ENCODE data around the gene PLCL2.

PLCL2 gene

GRCh38 chr3:16838561-16838960 lies 46.2 kb upstream of the PLCL2 start:
- H3K27ac ChIP-seq (ENCODE audit: low read depth, low read length): no peak overlapping the region
- no peaks in the 10 kb centered on the region for H3K79me2 ChIP-seq (ENCODE audit: insufficient read depth, low read length)
- peaks cover 19% of the 10 kb centered on the region for H3F3A ChIP-seq (ENCODE audit: insufficient read depth)
- no peak overlapping the region for H3K4me3 ChIP-seq (ENCODE audit: insufficient read depth, low read length, poor library complexity, severe bottlenecking)
- H3K9me3 ChIP-seq (ENCODE audit: insufficient read depth, low read length): no peaks in the 10 kb centered on the region
- no peak overlapping the region for H3K9ac ChIP-seq (ENCODE audit: low read length)
- no peak overlapping the region for H3K4me2 ChIP-seq (ENCODE audit: low read depth, low read length, poor library complexity, severe bottlenecking)
- H4K20me1 ChIP-seq (ENCODE audit: low read depth, low read length): no peaks in the 10 kb centered on the region
- no peaks in the 10 kb centered on the region for H3K27me3 ChIP-seq (ENCODE audit: low read length)
- no peak for TF ChIP-seq EZH2phosphoT487 (conservative IDR thresholded peaks at IDR 0.05; ENCODE audit: low read length)
- TF ChIP-seq, protein P1, sequence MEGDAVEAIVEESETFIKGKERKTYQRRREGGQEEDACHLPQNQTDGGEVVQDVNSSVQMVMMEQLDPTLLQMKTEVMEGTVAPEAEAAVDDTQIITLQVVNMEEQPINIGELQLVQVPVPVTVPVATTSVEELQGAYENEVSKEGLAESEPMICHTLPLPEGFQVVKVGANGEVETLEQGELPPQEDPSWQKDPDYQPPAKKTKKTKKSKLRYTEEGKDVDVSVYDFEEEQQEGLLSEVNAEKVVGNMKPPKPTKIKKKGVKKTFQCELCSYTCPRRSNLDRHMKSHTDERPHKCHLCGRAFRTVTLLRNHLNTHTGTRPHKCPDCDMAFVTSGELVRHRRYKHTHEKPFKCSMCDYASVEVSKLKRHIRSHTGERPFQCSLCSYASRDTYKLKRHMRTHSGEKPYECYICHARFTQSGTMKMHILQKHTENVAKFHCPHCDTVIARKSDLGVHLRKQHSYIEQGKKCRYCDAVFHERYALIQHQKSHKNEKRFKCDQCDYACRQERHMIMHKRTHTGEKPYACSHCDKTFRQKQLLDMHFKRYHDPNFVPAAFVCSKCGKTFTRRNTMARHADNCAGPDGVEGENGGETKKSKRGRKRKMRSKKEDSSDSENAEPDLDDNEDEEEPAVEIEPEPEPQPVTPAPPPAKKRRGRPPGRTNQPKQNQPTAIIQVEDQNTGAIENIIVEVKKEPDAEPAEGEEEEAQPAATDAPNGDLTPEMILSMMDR (IDR thresholded peaks at IDR 0.05; ENCODE audit: insufficient read depth, low read length, poor library complexity, severe bottlenecking): no peak
- no peak overlapping the region for H2AFZ ChIP-seq (ENCODE audit: low read depth, low read length, severe bottlenecking)
- no peaks in the 10 kb centered on the region for H3K36me3 ChIP-seq (ENCODE audit: low read length)
- no peaks in the 10 kb centered on the region for H3K9me2 ChIP-seq (replicated peaks; ENCODE audit: insufficient read depth, low read length)

DNA sequence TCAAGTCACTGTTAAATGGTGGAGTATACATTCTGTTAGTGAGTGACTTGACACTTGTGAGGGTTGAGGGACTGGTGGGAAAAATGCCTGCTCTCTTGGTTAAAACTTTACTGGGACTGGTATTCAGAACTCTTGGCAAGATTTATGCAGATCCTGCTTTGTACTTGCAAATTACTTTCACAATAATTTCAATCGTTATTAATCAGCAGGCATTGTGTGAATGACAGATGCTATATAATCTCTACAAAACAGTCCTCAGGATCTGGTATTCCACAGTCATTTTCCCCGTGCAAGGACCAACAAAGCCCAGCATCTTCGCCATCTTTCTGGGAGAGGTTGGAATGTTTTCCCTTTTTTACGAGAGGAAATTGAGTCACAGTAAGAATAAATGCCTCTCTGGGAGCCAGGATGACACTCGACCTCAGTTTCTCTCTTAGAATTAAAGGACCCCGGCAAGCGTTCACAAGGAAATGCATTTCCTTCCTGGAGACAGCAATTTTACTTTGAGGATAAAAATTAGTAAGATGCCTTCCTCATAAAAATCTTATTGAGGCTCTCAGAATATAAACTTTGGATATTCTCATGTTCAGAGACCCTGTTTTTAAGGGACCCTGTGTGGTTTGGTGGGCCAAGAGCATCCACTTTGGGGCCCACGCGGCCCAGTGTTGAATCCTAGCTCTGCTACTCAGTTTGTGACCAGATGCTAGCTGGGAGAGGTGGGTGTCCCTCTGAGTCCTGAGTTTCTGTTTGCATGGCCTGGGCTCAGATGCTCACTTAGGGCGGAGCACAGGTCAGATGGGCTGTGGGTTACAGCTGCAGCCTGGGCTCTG lies 45.3 kb upstream of the PLCL2 start:
- H3F3A ChIP-seq (ENCODE audit: insufficient read depth): peaks cover 19% of the 10 kb centered on the region

GRCh38 chr3:16840101-16840424 lies 44.7 kb upstream of the PLCL2 start:
- peaks cover 19% of the 10 kb centered on the region for H3F3A ChIP-seq (ENCODE audit: insufficient read depth)
- H3K4me2 ChIP-seq (ENCODE audit: low read depth, low read length, poor library complexity, severe bottlenecking): no peak overlapping the region
- no peaks in the 10 kb centered on the region for H3K36me3 ChIP-seq (ENCODE audit: low read length)
- H4K20me1 ChIP-seq (ENCODE audit: low read depth, low read length): no peaks in the 10 kb centered on the region
- H3K4me3 ChIP-seq (ENCODE audit: insufficient read depth, low read length, poor library complexity, severe bottlenecking): no peak overlapping the region
- H3K9me3 ChIP-seq (ENCODE audit: insufficient read depth, low read length): no peaks in the 10 kb centered on the region
- H3K79me2 ChIP-seq (ENCODE audit: insufficient read depth, low read length): no peaks in the 10 kb centered on the region
- H3K9me2 ChIP-seq (replicated peaks; ENCODE audit: insufficient read depth, low read length): no peaks in the 10 kb centered on the region
- H3K9ac ChIP-seq (ENCODE audit: low read length): no peak overlapping the region
- no peak for TF ChIP-seq EZH2phosphoT487 (conservative IDR thresholded peaks at IDR 0.05; ENCODE audit: low read length)
- TF ChIP-seq, protein P1 (IDR thresholded peaks at IDR 0.05; ENCODE audit: insufficient read depth, low read length, poor library complexity, severe bottlenecking): no peak
- no peak overlapping the region for H2AFZ ChIP-seq (ENCODE audit: low read depth, low read length, severe bottlenecking)
- no peaks in the 10 kb centered on the region for H3K27me3 ChIP-seq (ENCODE audit: low read length)
- no peak overlapping the region for H3K27ac ChIP-seq (ENCODE audit: low read depth, low read length)

More for the DNA sequence above, 45.3 kb upstream of the PLCL2 start:
- no peaks in the 10 kb centered on the region for H3K9me3 ChIP-seq (ENCODE audit: insufficient read depth, low read length)
- no peak overlapping the region for H2AFZ ChIP-seq (ENCODE audit: low read depth, low read length, severe bottlenecking)
- H3K27me3 ChIP-seq (ENCODE audit: low read length): no peaks in the 10 kb centered on the region
- H4K20me1 ChIP-seq (ENCODE audit: low read depth, low read length): no peaks in the 10 kb centered on the region
- H3K4me2 ChIP-seq (ENCODE audit: low read depth, low read length, poor library complexity, severe bottlenecking): no peak overlapping the region
- H3K4me3 ChIP-seq (ENCODE audit: insufficient read depth, low read length, poor library complexity, severe bottlenecking): no peak overlapping the region
- H3K9ac ChIP-seq (ENCODE audit: low read length): no peak overlapping the region
- no peak for TF ChIP-seq EZH2phosphoT487 (conservative IDR thresholded peaks at IDR 0.05; ENCODE audit: low read length)
- TF ChIP-seq, protein P1 (IDR thresholded peaks at IDR 0.05; ENCODE audit: insufficient read depth, low read length, poor library complexity, severe bottlenecking): no peak
- H3K9me2 ChIP-seq (replicated peaks; ENCODE audit: insufficient read depth, low read length): no peaks in the 10 kb centered on the region
- no peak overlapping the region for H3K27ac ChIP-seq (ENCODE audit: low read depth, low read length)
- H3K79me2 ChIP-seq (ENCODE audit: insufficient read depth, low read length): no peaks in the 10 kb centered on the region
- no peaks in the 10 kb centered on the region for H3K36me3 ChIP-seq (ENCODE audit: low read length)

All from SU-DHL-6 (cell line).